ENCODE measurements around the gene SYT14.

GRCh38 chr1:210072896-210073504 lies 135.0 kb downstream of the SYT14 start:
- TF ChIP-seq CTCF (IDR thresholded peaks at IDR 0.05; ENCODE audit: low read length) (no peak), EZH2 (optimal IDR thresholded peaks at IDR 0.05; ENCODE audit: low read depth, low read length) (no peak)
